MCF 10A (cell line): ENCODE measurements around the gene PRSS50. TPM values are rescaled to one million over a fixed set of nuclear protein-coding genes. Genes with fewer than 3 reads are reported as not detected.

Experiments used
- BruUV-seq: library from RNA; stranded (reverse); fragments of 400-500 nt; replicated peaks from 2 replicates; lab custom pipeline; 2021; lab: Mats Ljungman, UMichigan
- CTCF ChIA-PET: fragments of 300-600 bp; sonication (Branson Sonifier 250); formaldehyde crosslinking; extraction: SDS; loops from one replicate; lab custom pipeline; 2021; ENCODE audit warnings: antibody characterized with exemption, inconsistent platforms; lab: Yijun Ruan, JAX
- POLR2A ChIA-PET: fragments of 300-600, 350-650 bp; sonication (Branson Sonifier 250); formaldehyde crosslinking; extraction: SDS; loops from one replicate; lab custom pipeline; 2020; ENCODE audit warnings: antibody characterized with exemption, inconsistent platforms; lab: Yijun Ruan, JAX
- DNase-seq: peaks from one replicate; pipeline ENCODE4 v3.0.0-alpha.2; 2018; ENCODE audit not compliant: unreplicated experiment
- H3K27ac Mint-ChIP-seq: one replicate; pipeline ENCODE4 v1.8.0; 2022; ENCODE audit warnings: mild to moderate bottlenecking, low read depth, mixed read lengths; ENCODE audit not compliant: unreplicated experiment
- H3K27me3 Mint-ChIP-seq: one replicate; pipeline ENCODE4 v1.8.0; 2022; ENCODE audit warnings: mixed read lengths; ENCODE audit not compliant: insufficient read depth, unreplicated experiment
- H3K36me3 Mint-ChIP-seq: one replicate; pipeline ENCODE4 v1.8.0; 2022; ENCODE audit warnings: mild to moderate bottlenecking, moderate library complexity, mixed read lengths; ENCODE audit not compliant: insufficient read depth, unreplicated experiment
- H3K4me1 Mint-ChIP-seq: one replicate; pipeline ENCODE4 v1.8.0; 2022; ENCODE audit warnings: mixed read lengths; ENCODE audit not compliant: insufficient read depth, unreplicated experiment
- H3K4me3 Mint-ChIP-seq: one replicate; pipeline ENCODE4 v1.8.0; 2022; ENCODE audit warnings: mild to moderate bottlenecking, moderate library complexity, mixed read lengths; ENCODE audit not compliant: unreplicated experiment
- H3K9me3 Mint-ChIP-seq: one replicate; pipeline ENCODE4 v1.8.0; 2022; ENCODE audit warnings: mixed read lengths; ENCODE audit not compliant: unreplicated experiment
- CTCF ChIP-seq: fragments of 200-600 bp; IDR thresholded peaks from one replicate; pipeline ENCODE4 v1.8.0; 2022; ENCODE audit warnings: antibody characterized with exemption, mild to moderate bottlenecking; ENCODE audit not compliant: unreplicated experiment
- intact Hi-C: fragments of 100-400 bp; cut with micrococcal nuclease; formaldehyde crosslinking; loops from 2 replicates; pipeline ENCODE4 v1.14.1; 2022
- total RNA-seq: library from RNA; stranded (reverse); gene quantifications from 2 replicates; pipeline ENCODE4 v1.2.3, GENCODE V29; 2022

PRSS50 gene
- total RNA-seq, 1 experiment from 2014 or later = not detected

- no peak for DNase-seq
- peaks cover 15% of the 10 kb centered on the region for H3K27me3 Mint-ChIP-seq
- CTCF ChIA-PET = interaction anchor here (0.7 to 1.5 kb wide), 4 partner anchors 10 to 1073 kb away, joined by 4 to 5 read pairs (median 4); no protein-coding TSS in a partner anchor
- intact Hi-C loops = no loop called here
- POLR2A ChIA-PET = interaction anchor here (1.0 kb wide), 1 partner anchor 120 kb away, joined by 5 read pairs; no protein-coding TSS in a partner anchor
- TF ChIP-seq CTCF = no peak
- H3K27ac Mint-ChIP-seq = no peak overlapping the region
- BruUV-seq = no TSS peak
- no peaks in the 10 kb centered on the region for H3K4me1 Mint-ChIP-seq
- no peaks in the 10 kb centered on the region for H3K36me3 Mint-ChIP-seq
- no peaks in the 10 kb centered on the region for H3K9me3 Mint-ChIP-seq
- H3K4me3 Mint-ChIP-seq = no peak overlapping the region
Measured at GRCh38 chr3:46715507-46716175, 2.0 kb downstream of the PRSS50 start.

DNA sequence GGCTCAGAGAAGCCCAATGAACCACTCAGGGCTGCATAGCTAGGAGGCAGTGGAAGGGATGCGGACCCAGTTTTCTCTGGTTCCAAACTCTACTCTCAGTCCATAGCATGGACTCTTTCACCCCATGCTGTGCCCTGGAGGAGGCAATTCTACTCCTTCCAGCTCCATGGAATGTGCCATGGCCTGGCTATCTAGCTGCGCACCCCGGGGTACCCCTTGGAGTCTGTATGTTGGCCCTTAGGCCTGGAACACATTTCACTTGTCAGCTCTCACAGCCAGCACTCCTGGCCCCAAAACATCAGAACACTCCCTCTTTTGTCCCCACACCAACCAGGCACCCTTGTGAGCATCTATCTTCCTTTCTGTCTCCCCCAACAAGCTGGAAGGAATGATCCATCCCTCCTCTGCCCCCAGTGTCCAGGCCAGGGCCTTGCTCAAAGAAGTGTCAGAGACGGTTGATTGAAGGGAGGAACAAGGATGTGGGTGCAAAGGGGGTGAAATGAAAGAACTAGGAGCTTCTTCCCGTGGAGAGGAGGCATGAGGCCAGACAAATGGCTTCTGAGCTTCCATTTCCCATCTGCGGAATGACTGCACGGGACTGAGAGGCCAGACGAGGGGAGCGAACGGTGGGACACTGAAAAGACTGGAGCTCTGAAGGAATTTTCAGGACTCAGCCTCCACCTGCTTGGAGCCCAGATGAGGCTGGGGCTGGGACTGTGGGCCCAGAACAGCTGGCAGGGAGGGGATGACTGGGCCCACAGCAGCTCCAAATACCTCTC lies 2.8 kb downstream of the PRSS50 start:
- no peaks in the 10 kb centered on the region for H3K36me3 Mint-ChIP-seq
- no TSS peak for BruUV-seq
- CTCF ChIA-PET = interaction anchor here (0.7 to 1.2 kb wide), 3 partner anchors 151 to 1074 kb away, joined by 4 to 5 read pairs (median 5); no protein-coding TSS in a partner anchor
- no peak for TF ChIP-seq CTCF
- no peak overlapping the region for H3K4me3 Mint-ChIP-seq
- H3K27ac Mint-ChIP-seq = no peak overlapping the region
- H3K4me1 Mint-ChIP-seq = no peaks in the 10 kb centered on the region
- intact Hi-C loops = no loop called here
- no peak for DNase-seq
- POLR2A ChIA-PET = interaction anchor here (0.5 to 1.0 kb wide), 3 partner anchors 22 to 198 kb away, joined by 3 to 5 read pairs (median 4); no protein-coding TSS in a partner anchor
- H3K9me3 Mint-ChIP-seq = no peaks in the 10 kb centered on the region
- peaks cover 13% of the 10 kb centered on the region for H3K27me3 Mint-ChIP-seq

- H3K4me1 Mint-ChIP-seq = no peaks in the 10 kb centered on the region
- intact Hi-C loops = no loop called here
- H3K36me3 Mint-ChIP-seq = no peaks in the 10 kb centered on the region
- DNase-seq = peak; percentile 44
- no peak for TF ChIP-seq CTCF
- no TSS peak for BruUV-seq
- POLR2A ChIA-PET = interaction anchor here (0.5 kb wide), 1 partner anchor 198 kb away, joined by 3 read pairs; no protein-coding TSS in a partner anchor
- H3K4me3 Mint-ChIP-seq = no peak overlapping the region
- H3K9me3 Mint-ChIP-seq = no peaks in the 10 kb centered on the region
- CTCF ChIA-PET = interaction anchor here (1.0 to 1.2 kb wide), 2 partner anchors 8 to 196 kb away, joined by 3 to 5 read pairs; no protein-coding TSS in a partner anchor
- H3K27me3 Mint-ChIP-seq = peaks cover 4% of the 10 kb centered on the region
- no peak overlapping the region for H3K27ac Mint-ChIP-seq
Measured at GRCh38 chr3:46713898-46714552, 3.6 kb downstream of the PRSS50 start.
